WTC11 (cell line): ENCODE results near the gene TMC3. TPM values are rescaled to one million over a fixed set of nuclear protein-coding genes. Genes with fewer than 3 reads are reported as not detected.
"Not testable (repeated sequence)": the region's sequence is repeated elsewhere in the genome, so short reads cannot be mapped to it uniquely, and the experiment has no call there.

Source experiments
- ATAC-seq: fragments of 200-7000 bp; cut with Tn5 transposase; 2 replicates; pipeline ENCODE4 v1.10.0; 2021; ENCODE audit warnings: mild to moderate bottlenecking, moderate library complexity
- CTCF ChIA-PET: fragments of 300-600 bp; sonication (Branson Sonifier 250); formaldehyde crosslinking; loops from one replicate; lab custom pipeline; 2021; ENCODE audit warnings: antibody characterized with exemption; lab: Charles Lee
- POLR2A ChIA-PET: fragments of 350-600 bp; sonication (Branson Sonifier 250); formaldehyde crosslinking; loops from one replicate; lab custom pipeline; 2021; ENCODE audit warnings: antibody characterized with exemption; lab: Charles Lee
- DNase-seq: peaks from one replicate; pipeline ENCODE4 v3.0.0; 2021; ENCODE audit warnings: low spot score
- H3K27ac Mint-ChIP-seq: 2 replicates; pipeline ENCODE4 v1.8.0; 2021; ENCODE audit warnings: mixed read lengths
- H3K27me3 Mint-ChIP-seq: 2 replicates; pipeline ENCODE4 v1.8.0; 2021; ENCODE audit warnings: low read depth, mild to moderate bottlenecking, moderate library complexity, mixed read lengths
- H3K36me3 Mint-ChIP-seq: 2 replicates; pipeline ENCODE4 v1.8.0; 2021; ENCODE audit warnings: mixed read lengths
- H3K4me1 Mint-ChIP-seq: 2 replicates; pipeline ENCODE4 v1.8.0; 2022; ENCODE audit warnings: mixed read lengths
- H3K4me3 Mint-ChIP-seq: 2 replicates; pipeline ENCODE4 v1.8.0; 2021; ENCODE audit warnings: mild to moderate bottlenecking, moderate library complexity, mixed read lengths
- H3K9me3 Mint-ChIP-seq: 2 replicates; pipeline ENCODE4 v1.8.0; 2021; ENCODE audit warnings: mixed read lengths
- ATF1 ChIP-seq: sonication (generic); formaldehyde crosslinking; IDR thresholded peaks from 2 replicates; pipeline ENCODE4 v1.8.1; 2023; ENCODE audit warnings: mild to moderate bottlenecking, moderate library complexity, missing genetic modification reagents
- CREB1 ChIP-seq: sonication (generic); formaldehyde crosslinking; IDR thresholded peaks from 2 replicates; pipeline ENCODE4 v1.8.0; 2023; ENCODE audit warnings: mild to moderate bottlenecking, missing genetic modification reagents
- ELF4 ChIP-seq: sonication (generic); formaldehyde crosslinking; IDR thresholded peaks from 2 replicates; pipeline ENCODE4 v1.8.1; 2022; ENCODE audit warnings: low read depth, mild to moderate bottlenecking, moderate library complexity, missing genetic modification reagents
- IRF2 ChIP-seq: sonication (generic); formaldehyde crosslinking; IDR thresholded peaks from 2 replicates; pipeline ENCODE4 v1.8.0; 2022; ENCODE audit warnings: low read depth, missing genetic modification reagents, borderline replicate concordance
- JAZF1 ChIP-seq: fragments of 250-450 bp; sonication (Bioruptor Pico); IDR thresholded peaks from 2 replicates; pipeline ENCODE4 v1.9.0; 2021; ENCODE audit warnings: moderate library complexity, mild to moderate bottlenecking, inconsistent platforms
- KAT7 ChIP-seq: sonication (generic); formaldehyde crosslinking; IDR thresholded peaks from 2 replicates; pipeline ENCODE4 v1.8.1; 2023; ENCODE audit warnings: missing genetic modification reagents, mild to moderate bottlenecking, borderline replicate concordance
- MXD4 ChIP-seq: fragments of 250-450 bp; sonication (Bioruptor Pico); IDR thresholded peaks from 2 replicates; pipeline ENCODE4 v1.8.0; 2021; ENCODE audit warnings: mild to moderate bottlenecking, moderate library complexity, borderline replicate concordance
- MYBL2 ChIP-seq: sonication (generic); formaldehyde crosslinking; IDR thresholded peaks from 2 replicates; pipeline ENCODE4 v1.8.1; 2023; ENCODE audit warnings: mild to moderate bottlenecking, moderate library complexity, missing genetic modification reagents
- SOX15 ChIP-seq: fragments of 250-450 bp; sonication (Bioruptor Pico); IDR thresholded peaks from 2 replicates; pipeline ENCODE4 v1.9.0; 2021; ENCODE audit warnings: mild to moderate bottlenecking
- TCF7 ChIP-seq: sonication (generic); formaldehyde crosslinking; IDR thresholded peaks from 2 replicates; pipeline ENCODE4 v1.8.0; 2022; ENCODE audit warnings: mild to moderate bottlenecking, low read depth, missing genetic modification reagents, moderate library complexity
- TP53 ChIP-seq: sonication (generic); formaldehyde crosslinking; IDR thresholded peaks from 2 replicates; pipeline ENCODE4 v1.8.1; 2023; ENCODE audit warnings: mild to moderate bottlenecking, missing genetic modification reagents
- ZBTB21 ChIP-seq: sonication (generic); formaldehyde crosslinking; IDR thresholded peaks from 2 replicates; pipeline ENCODE4 v1.8.1; 2023; ENCODE audit warnings: mild to moderate bottlenecking, missing genetic modification reagents, borderline replicate concordance
- ZNF138 ChIP-seq: sonication (generic); formaldehyde crosslinking; conservative IDR thresholded peaks from 2 replicates; pipeline ENCODE4 v1.8.1; 2022; ENCODE audit warnings: mild to moderate bottlenecking, moderate library complexity, missing genetic modification reagents
- ZNF263 ChIP-seq: sonication (generic); formaldehyde crosslinking; IDR thresholded peaks from 2 replicates; pipeline ENCODE4 v1.8.1; 2022; ENCODE audit warnings: low read depth, mild to moderate bottlenecking, moderate library complexity, missing genetic modification reagents
- ZNF317 ChIP-seq: sonication (generic); formaldehyde crosslinking; IDR thresholded peaks from 2 replicates; pipeline ENCODE4 v1.8.1; 2023; ENCODE audit warnings: low read depth, mild to moderate bottlenecking, moderate library complexity, missing genetic modification reagents, borderline replicate concordance
- ZNF416 ChIP-seq: fragments of 250-450 bp; sonication (Bioruptor Pico); IDR thresholded peaks from 2 replicates; pipeline ENCODE4 v1.9.0; 2021; ENCODE audit warnings: mild to moderate bottlenecking, inconsistent platforms
- total RNA-seq: library from RNA; stranded (reverse); gene quantifications from 3 replicates; pipeline ENCODE4 v1.2.3, GENCODE V29; 2021
- TF ChIP-seq, protein P1 (sequence below): sonication (generic); formaldehyde crosslinking; IDR thresholded peaks from 2 replicates; pipeline ENCODE4 v1.8.0; 2022; ENCODE audit warnings: mild to moderate bottlenecking, missing genetic modification reagents
- TF ChIP-seq, protein P2 (sequence below): fragments of 200-600 bp; IDR thresholded peaks from 2 replicates; pipeline ENCODE4 v1.8.0; 2022; ENCODE audit warnings: antibody characterized with exemption
- TF ChIP-seq, protein P3 (sequence below): sonication (generic); formaldehyde crosslinking; IDR thresholded peaks from 2 replicates; pipeline ENCODE4 v1.8.0; 2022; ENCODE audit warnings: mild to moderate bottlenecking, missing genetic modification reagents
- TF ChIP-seq, protein P4 (sequence below): fragments of 250-450 bp; sonication (Bioruptor Pico); IDR thresholded peaks from 2 replicates; pipeline ENCODE4 v2.1.2; 2022; ENCODE audit warnings: mild to moderate bottlenecking, moderate library complexity

The TMC3 gene
- total RNA-seq, 1 experiment from 2014 or later, result not detected

DNA sequence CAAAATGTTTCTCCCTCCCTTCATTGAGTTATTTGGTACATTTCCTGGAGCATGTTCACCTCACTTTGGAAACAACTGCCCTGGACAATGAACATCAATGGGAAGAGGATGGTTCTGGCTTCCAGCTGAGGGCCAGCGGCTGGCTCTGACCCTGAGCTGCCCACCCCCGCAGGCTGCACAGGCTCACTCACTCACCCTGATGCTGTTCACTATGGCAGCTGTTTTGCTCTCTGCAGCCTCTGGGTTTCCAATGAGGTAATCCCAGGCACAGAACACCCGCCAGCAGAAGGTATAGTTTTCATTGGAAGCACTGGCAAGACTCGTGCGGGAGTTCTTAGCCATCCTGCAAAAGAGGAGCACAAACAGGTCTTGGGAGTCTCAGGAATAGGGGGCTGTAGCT is 17.8 kb downstream of the TMC3 start:
- CTCF ChIA-PET, result interaction anchor here (0.7 to 2.0 kb wide), 9 partner anchors 12 to 90 kb away, joined by 3 to 7 read pairs (median 3); no protein-coding TSS in a partner anchor
- POLR2A ChIA-PET, result no interaction called here
- ATAC-seq, result peak; percentile 60

GRCh38 chr15:81351651-81352050 is 22.4 kb downstream of the TMC3 start:
- DNase-seq, result no peak
- Mint-ChIP-seq H3K36me3 (no peaks in the 10 kb centered on the region), H3K27me3 (no peaks in the 10 kb centered on the region), H3K4me1 (peaks cover 14% of the 10 kb centered on the region), H3K4me3 (no peak overlapping the region), H3K9me3 (no peaks in the 10 kb centered on the region), H3K27ac (no peak overlapping the region)
- ChIA-PET CTCF (no interaction called here), POLR2A (no interaction called here)
- no peak for ATAC-seq
- TF ChIP-seq ZNF317 (CRISPR knock-in tag) (no peak), TP53 (CRISPR knock-in tag) (no peak), KAT7 (CRISPR knock-in tag) (no peak), MXD4 (CRISPR knock-in tag) (no peak), ATF1 (no peak), SOX15 (no peak)

More for the DNA sequence above, 17.8 kb downstream of the TMC3 start:
- no peak for DNase-seq
- Mint-ChIP-seq H3K4me1 (peaks cover 16% of the 10 kb centered on the region), H3K36me3 (no peaks in the 10 kb centered on the region), H3K27me3 (no peaks in the 10 kb centered on the region), H3K27ac (no peak overlapping the region), H3K9me3 (no peaks in the 10 kb centered on the region), H3K4me3 (no peak overlapping the region)
- TF ChIP-seq IRF2 (CRISPR knock-in tag) (no peak), ZNF138 (no peak), ELF4 (CRISPR knock-in tag) (no peak), CREB1 (no peak), MYBL2 (CRISPR knock-in tag) (no peak)
- TF ChIP-seq, protein P1, sequence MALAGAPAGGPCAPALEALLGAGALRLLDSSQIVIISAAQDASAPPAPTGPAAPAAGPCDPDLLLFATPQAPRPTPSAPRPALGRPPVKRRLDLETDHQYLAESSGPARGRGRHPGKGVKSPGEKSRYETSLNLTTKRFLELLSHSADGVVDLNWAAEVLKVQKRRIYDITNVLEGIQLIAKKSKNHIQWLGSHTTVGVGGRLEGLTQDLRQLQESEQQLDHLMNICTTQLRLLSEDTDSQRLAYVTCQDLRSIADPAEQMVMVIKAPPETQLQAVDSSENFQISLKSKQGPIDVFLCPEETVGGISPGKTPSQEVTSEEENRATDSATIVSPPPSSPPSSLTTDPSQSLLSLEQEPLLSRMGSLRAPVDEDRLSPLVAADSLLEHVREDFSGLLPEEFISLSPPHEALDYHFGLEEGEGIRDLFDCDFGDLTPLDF (CRISPR knock-in tag), result no peak
- TF ChIP-seq, protein P2, sequence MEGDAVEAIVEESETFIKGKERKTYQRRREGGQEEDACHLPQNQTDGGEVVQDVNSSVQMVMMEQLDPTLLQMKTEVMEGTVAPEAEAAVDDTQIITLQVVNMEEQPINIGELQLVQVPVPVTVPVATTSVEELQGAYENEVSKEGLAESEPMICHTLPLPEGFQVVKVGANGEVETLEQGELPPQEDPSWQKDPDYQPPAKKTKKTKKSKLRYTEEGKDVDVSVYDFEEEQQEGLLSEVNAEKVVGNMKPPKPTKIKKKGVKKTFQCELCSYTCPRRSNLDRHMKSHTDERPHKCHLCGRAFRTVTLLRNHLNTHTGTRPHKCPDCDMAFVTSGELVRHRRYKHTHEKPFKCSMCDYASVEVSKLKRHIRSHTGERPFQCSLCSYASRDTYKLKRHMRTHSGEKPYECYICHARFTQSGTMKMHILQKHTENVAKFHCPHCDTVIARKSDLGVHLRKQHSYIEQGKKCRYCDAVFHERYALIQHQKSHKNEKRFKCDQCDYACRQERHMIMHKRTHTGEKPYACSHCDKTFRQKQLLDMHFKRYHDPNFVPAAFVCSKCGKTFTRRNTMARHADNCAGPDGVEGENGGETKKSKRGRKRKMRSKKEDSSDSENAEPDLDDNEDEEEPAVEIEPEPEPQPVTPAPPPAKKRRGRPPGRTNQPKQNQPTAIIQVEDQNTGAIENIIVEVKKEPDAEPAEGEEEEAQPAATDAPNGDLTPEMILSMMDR, result no peak

DNA sequence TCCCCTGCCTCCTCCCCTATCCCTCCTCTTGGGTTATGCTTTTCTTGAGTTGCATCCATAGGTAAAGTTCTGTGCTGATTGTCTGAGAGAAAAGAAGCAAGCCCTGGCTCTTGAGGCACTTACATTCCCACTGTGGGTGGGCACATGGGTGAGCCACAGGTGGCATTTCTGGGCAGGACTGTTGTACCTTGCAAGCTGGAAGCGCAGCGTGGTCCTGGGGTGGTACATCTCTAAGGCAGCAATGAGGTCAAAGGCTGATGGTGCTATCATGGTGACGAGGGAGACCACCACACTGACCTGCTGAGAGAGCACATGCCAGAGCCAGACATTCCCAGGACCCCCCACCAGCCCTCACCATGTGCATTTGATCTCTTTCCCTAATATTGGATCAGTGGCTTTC is 24.7 kb downstream of the TMC3 start:
- DNase-seq (no peak), ATAC-seq (no peak)
- Mint-ChIP-seq H3K27ac (no peak overlapping the region), H3K27me3 (no peaks in the 10 kb centered on the region), H3K4me3 (no peak overlapping the region), H3K9me3 (0 out of 2 replicates have a peak, but pooled peaks cover 3% of the 10 kb centered on the region), H3K36me3 (no peaks in the 10 kb centered on the region), H3K4me1 (0 out of 2 replicates have a peak, but pooled peaks cover 7% of the 10 kb centered on the region)
- CTCF ChIA-PET, result no interaction called here
- TF ChIP-seq ZNF263 (CRISPR knock-in tag), result no peak
- POLR2A ChIA-PET, result no interaction called here

- CTCF ChIA-PET, H3K4me3 Mint-ChIP-seq, H3K27me3 Mint-ChIP-seq, H3K9me3 Mint-ChIP-seq, DNase-seq, H3K27ac Mint-ChIP-seq, H3K36me3 Mint-ChIP-seq, ATAC-seq, POLR2A ChIA-PET, H3K4me1 Mint-ChIP-seq: not testable (repeated sequence)
These were observed 25.3 kb downstream of the TMC3 start for GRCh38 chr15:81348691-81349090.

DNA sequence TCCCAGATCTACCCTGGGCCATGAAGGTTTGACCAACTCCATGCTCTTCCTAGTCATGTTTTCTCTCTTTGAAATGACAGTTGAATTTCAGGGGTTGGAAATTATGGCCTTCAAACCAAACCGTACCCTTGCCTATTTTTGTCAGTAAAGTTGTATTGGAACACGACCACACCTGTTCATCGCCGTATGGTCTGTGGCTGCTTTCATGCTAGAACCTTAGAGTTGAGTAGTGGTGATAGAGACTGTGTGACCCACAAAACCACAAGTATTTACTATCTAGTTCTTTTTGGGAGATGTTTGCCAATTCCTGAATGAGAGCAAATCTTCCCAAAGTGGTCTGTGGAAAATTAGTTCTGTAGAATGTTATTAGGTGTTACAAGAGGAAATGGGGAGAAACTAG is 26.1 kb downstream of the TMC3 start:
- Mint-ChIP-seq H3K27ac (no peak overlapping the region), H3K9me3 (0 out of 2 replicates have a peak, but pooled peaks cover 3% of the 10 kb centered on the region), H3K4me1 (0 out of 2 replicates have a peak, but pooled peaks cover 7% of the 10 kb centered on the region), H3K4me3 (no peak overlapping the region), H3K27me3 (no peaks in the 10 kb centered on the region), H3K36me3 (no peaks in the 10 kb centered on the region)
- ChIA-PET POLR2A (no interaction called here), CTCF (no interaction called here)
- no peak for ATAC-seq
- no peak for DNase-seq
- no peak for TF ChIP-seq ZNF416 (CRISPR knock-in tag)
- no peak for TF ChIP-seq ZBTB21 (CRISPR knock-in tag)
- TF ChIP-seq, protein P3, sequence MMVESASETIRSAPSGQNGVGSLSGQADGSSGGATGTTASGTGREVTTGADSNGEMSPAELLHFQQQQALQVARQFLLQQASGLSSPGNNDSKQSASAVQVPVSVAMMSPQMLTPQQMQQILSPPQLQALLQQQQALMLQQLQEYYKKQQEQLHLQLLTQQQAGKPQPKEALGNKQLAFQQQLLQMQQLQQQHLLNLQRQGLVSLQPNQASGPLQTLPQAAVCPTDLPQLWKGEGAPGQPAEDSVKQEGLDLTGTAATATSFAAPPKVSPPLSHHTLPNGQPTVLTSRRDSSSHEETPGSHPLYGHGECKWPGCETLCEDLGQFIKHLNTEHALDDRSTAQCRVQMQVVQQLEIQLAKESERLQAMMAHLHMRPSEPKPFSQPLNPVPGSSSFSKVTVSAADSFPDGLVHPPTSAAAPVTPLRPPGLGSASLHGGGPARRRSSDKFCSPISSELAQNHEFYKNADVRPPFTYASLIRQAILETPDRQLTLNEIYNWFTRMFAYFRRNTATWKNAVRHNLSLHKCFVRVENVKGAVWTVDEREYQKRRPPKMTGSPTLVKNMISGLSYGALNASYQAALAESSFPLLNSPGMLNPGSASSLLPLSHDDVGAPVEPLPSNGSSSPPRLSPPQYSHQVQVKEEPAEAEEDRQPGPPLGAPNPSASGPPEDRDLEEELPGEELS (CRISPR knock-in tag), result no peak
- TF ChIP-seq MXD4 (CRISPR knock-in tag), result no peak
- no peak for TF ChIP-seq ZNF317 (CRISPR knock-in tag)
- TF ChIP-seq, protein P4, sequence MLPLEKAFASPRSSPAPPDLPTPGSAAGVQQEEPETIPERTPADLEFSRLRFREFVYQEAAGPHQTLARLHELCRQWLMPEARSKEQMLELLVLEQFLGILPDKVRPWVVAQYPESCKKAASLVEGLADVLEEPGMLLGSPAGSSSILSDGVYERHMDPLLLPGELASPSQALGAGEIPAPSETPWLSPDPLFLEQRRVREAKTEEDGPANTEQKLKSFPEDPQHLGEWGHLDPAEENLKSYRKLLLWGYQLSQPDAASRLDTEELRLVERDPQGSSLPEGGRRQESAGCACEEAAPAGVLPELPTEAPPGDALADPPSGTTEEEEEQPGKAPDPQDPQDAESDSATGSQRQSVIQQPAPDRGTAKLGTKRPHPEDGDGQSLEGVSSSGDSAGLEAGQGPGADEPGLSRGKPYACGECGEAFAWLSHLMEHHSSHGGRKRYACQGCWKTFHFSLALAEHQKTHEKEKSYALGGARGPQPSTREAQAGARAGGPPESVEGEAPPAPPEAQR, result no peak
- no peak for TF ChIP-seq JAZF1
- TF ChIP-seq TCF7 (CRISPR knock-in tag), result no peak
- no peak for TF ChIP-seq ATF1
